HEK293 (cell line): Measurements from ENCODE around the gene CFAP97D2.

ENCODE experiments used
- CTCF ChIA-PET: fragments of 350-600 bp; formaldehyde crosslinking; extraction: SDS; loops from one replicate; lab custom pipeline; 2021; ENCODE audit warnings: antibody characterized with exemption; lab: Yijun Ruan, JAX
- POLR2A ChIA-PET: fragments of 300-600 bp; formaldehyde crosslinking; extraction: SDS; loops from one replicate; lab custom pipeline; 2020; ENCODE audit warnings: antibody characterized with exemption, inconsistent platforms; lab: Yijun Ruan, JAX
- H3K27ac ChIP-seq: fragments of 200-500 bp; sonication (Bioruptor generic); 2 replicates; pipeline ENCODE4 v1.5.1; 2014; ENCODE audit warnings: low read depth, low read length, control low read depth, inconsistent platforms; ENCODE audit errors: extremely low read depth
- H3K36me3 ChIP-seq, 2 experiments: fragments of 200-500 bp in 1 of 2; sonication (Bioruptor generic) in 1 of 2; 1 replicate in 1 of 2; 2 replicates in 1 of 2; pipeline ENCODE4 v1.5.1; 2014 to 2017; ENCODE audit warnings: inconsistent platforms in 2 of 2, low read length in 2 of 2; ENCODE audit not compliant: control insufficient read depth in 2 of 2, insufficient read depth in 1 of 2
- H3K4me1 ChIP-seq: fragments of 200-500 bp; sonication (Bioruptor generic); 2 replicates; pipeline ENCODE4 v1.5.1; 2014; ENCODE audit warnings: mild to moderate bottlenecking, low read length, inconsistent platforms; ENCODE audit not compliant: control insufficient read depth, insufficient read depth
- H3K4me3 ChIP-seq: 2 replicates; pipeline ENCODE4 v1.5.1; 2011; ENCODE audit warnings: low read depth, mild to moderate bottlenecking, control low read depth, low read length, moderate library complexity
- H3K9me3 ChIP-seq: fragments of 200-500 bp; sonication (Bioruptor generic); 2 replicates; pipeline ENCODE4 v1.5.1; 2014; ENCODE audit warnings: low read depth, low read length, inconsistent platforms; ENCODE audit not compliant: control insufficient read depth, insufficient read depth
- HOXD13 ChIP-seq: sonication (generic); formaldehyde crosslinking; IDR thresholded peaks from 2 replicates; pipeline ENCODE4 v1.8.0; 2022; ENCODE audit warnings: missing genetic modification reagents, borderline replicate concordance
- KLF1 ChIP-seq: fragments of 450-650 bp; formaldehyde crosslinking; IDR thresholded peaks from 2 replicates; pipeline ENCODE4 v1.5.1; 2016; ENCODE audit warnings: missing biosample characterization, missing genetic modification characterization
- KLF9 ChIP-seq: fragments of 450-650 bp; formaldehyde crosslinking; IDR thresholded peaks from 2 replicates; pipeline ENCODE4 v1.5.1; 2016; ENCODE audit warnings: missing biosample characterization, missing genetic modification characterization, low read depth
- MYNN ChIP-seq: fragments of 450-650 bp; formaldehyde crosslinking; IDR thresholded peaks from 2 replicates; pipeline ENCODE4 v1.5.1; 2016; ENCODE audit warnings: missing biosample characterization, missing genetic modification characterization, borderline replicate concordance
- OSR2 ChIP-seq: fragments of 450-650 bp; formaldehyde crosslinking; IDR thresholded peaks from 2 replicates; pipeline ENCODE4 v1.5.1; 2016; ENCODE audit warnings: missing biosample characterization, missing genetic modification characterization
- PRDM10 ChIP-seq: fragments of 450-650 bp; formaldehyde crosslinking; IDR thresholded peaks from 2 replicates; pipeline ENCODE4 v1.5.1; 2016; ENCODE audit warnings: missing biosample characterization, missing genetic modification characterization
- SCRT2 ChIP-seq: fragments of 450-650 bp; formaldehyde crosslinking; IDR thresholded peaks from 2 replicates; pipeline ENCODE4 v1.5.1; 2016; ENCODE audit warnings: missing biosample characterization, missing genetic modification characterization
- SP2 ChIP-seq: fragments of 450-650 bp; formaldehyde crosslinking; IDR thresholded peaks from 2 replicates; pipeline ENCODE4 v1.5.1; 2016; ENCODE audit warnings: missing biosample characterization, missing genetic modification characterization
- ZBTB1 ChIP-seq: fragments of 450-650 bp; formaldehyde crosslinking; IDR thresholded peaks from 2 replicates; pipeline ENCODE4 v1.5.1; 2016; ENCODE audit warnings: missing biosample characterization, missing genetic modification characterization
- ZBTB20 ChIP-seq: fragments of 450-650 bp; formaldehyde crosslinking; IDR thresholded peaks from 2 replicates; pipeline ENCODE4 v1.5.1; 2016; ENCODE audit warnings: missing biosample characterization, missing genetic modification characterization
- ZBTB26 ChIP-seq: fragments of 450-650 bp; formaldehyde crosslinking; optimal IDR thresholded peaks from 2 replicates; pipeline ENCODE3; 2016; ENCODE audit warnings: missing biosample characterization, mild to moderate bottlenecking, missing genetic modification characterization
- ZIC2 ChIP-seq: fragments of 450-650 bp; formaldehyde crosslinking; IDR thresholded peaks from 2 replicates; pipeline ENCODE4 v1.5.1; 2016; ENCODE audit warnings: missing biosample characterization, missing genetic modification characterization
- ZNF174 ChIP-seq: fragments of 450-650 bp; formaldehyde crosslinking; IDR thresholded peaks from 2 replicates; pipeline ENCODE4 v1.5.0; 2017; ENCODE audit warnings: missing biosample characterization, mild to moderate bottlenecking, missing genetic modification characterization
- ZNF302 ChIP-seq: fragments of 450-650 bp; formaldehyde crosslinking; IDR thresholded peaks from 2 replicates; pipeline ENCODE4 v1.5.1; 2016; ENCODE audit warnings: missing biosample characterization, missing genetic modification characterization, low read depth
- ZNF350 ChIP-seq: fragments of 450-650 bp; formaldehyde crosslinking; IDR thresholded peaks from 2 replicates; pipeline ENCODE4 v1.5.0; 2017; ENCODE audit warnings: missing biosample characterization, mild to moderate bottlenecking, missing genetic modification characterization
- ZNF366 ChIP-seq: fragments of 450-650 bp; formaldehyde crosslinking; conservative IDR thresholded peaks from 2 replicates; pipeline ENCODE4 v1.5.1; 2016; ENCODE audit warnings: missing biosample characterization, missing genetic modification characterization
- ZNF473 ChIP-seq: fragments of 450-650 bp; formaldehyde crosslinking; IDR thresholded peaks from 2 replicates; pipeline ENCODE4 v1.5.1; 2017; ENCODE audit warnings: missing biosample characterization, missing genetic modification characterization
- ZNF600 ChIP-seq: fragments of 450-650 bp; formaldehyde crosslinking; IDR thresholded peaks from 2 replicates; pipeline ENCODE4 v1.5.1; 2016; ENCODE audit warnings: missing biosample characterization, missing genetic modification characterization
- ZNF654 ChIP-seq: fragments of 450-650 bp; formaldehyde crosslinking; IDR thresholded peaks from 2 replicates; pipeline ENCODE4 v1.5.1; 2016; ENCODE audit warnings: low read depth, missing biosample characterization, missing genetic modification characterization
- ZNF768 ChIP-seq: fragments of 450-650 bp; formaldehyde crosslinking; IDR thresholded peaks from 2 replicates; pipeline ENCODE4 v1.5.1; 2018; ENCODE audit warnings: missing biosample characterization, mild to moderate bottlenecking, missing genetic modification characterization
- ZSCAN4 ChIP-seq: fragments of 450-650 bp; formaldehyde crosslinking; IDR thresholded peaks from 2 replicates; pipeline ENCODE4 v1.5.1; 2017; ENCODE audit warnings: missing biosample characterization, missing genetic modification characterization

Gene CFAP97D2

GRCh38 chr13:114135731-114136171 lies 43.3 kb upstream of the CFAP97D2 start:
- no peaks in the 10 kb centered on the region for H3K4me1 ChIP-seq
- no peaks in the 10 kb centered on the region for H3K36me3 ChIP-seq
- ChIA-PET POLR2A (no interaction called here), CTCF (interaction anchor here (0.6 kb wide), 1 partner anchor 22 kb away, joined by 6 read pairs; no protein-coding TSS in a partner anchor)
- no peaks in the 10 kb centered on the region for H3K9me3 ChIP-seq
- TF ChIP-seq HOXD13: no peak
- no peak for TF ChIP-seq ZBTB26 (tag by site-specific recombination)
- no peak for TF ChIP-seq PRDM10
- TF ChIP-seq OSR2 (tag by site-specific recombination): no peak
- TF ChIP-seq MYNN (tag by site-specific recombination): no peak
- H3K4me3 ChIP-seq: no peak overlapping the region
- no peak overlapping the region for H3K27ac ChIP-seq

- CTCF ChIA-PET: no interaction called here
- POLR2A ChIA-PET: no interaction called here
Measured at GRCh38 chr13:114136576-114136975, 42.5 kb upstream of the CFAP97D2 start.

GRCh38 chr13:114140131-114140905 lies 38.7 kb upstream of the CFAP97D2 start:
- Histone ChIP-seq H3K4me3 (no peak overlapping the region), H3K27ac (no peak overlapping the region), H3K36me3 (no peaks in the 10 kb centered on the region), H3K9me3 (no peaks in the 10 kb centered on the region), H3K4me1 (no peaks in the 10 kb centered on the region)
- ChIA-PET POLR2A (no interaction called here), CTCF (no interaction called here)
- TF ChIP-seq SP2 (0 out of 2 replicates have a peak, but pooled peaks have one; percentile 15), ZBTB26 (tag by site-specific recombination) (no peak), KLF9 (0 out of 2 replicates have a peak, but pooled peaks have one; percentile 13), ZBTB1 (tag by site-specific recombination) (no peak), KLF1 (tag by site-specific recombination) (peak; percentile 87), ZSCAN4 (tag by site-specific recombination) (no peak)

More at GRCh38 chr13:114136576-114136975, 42.5 kb upstream of the CFAP97D2 start:
- Histone ChIP-seq H3K9me3 (no peaks in the 10 kb centered on the region), H3K36me3 (no peaks in the 10 kb centered on the region), H3K4me3 (no peak overlapping the region), H3K4me1 (no peaks in the 10 kb centered on the region), H3K27ac (no peak overlapping the region)
- TF ChIP-seq ZNF473 (tag by site-specific recombination) (no peak), ZNF654 (tag by site-specific recombination) (no peak), ZBTB20 (tag by site-specific recombination) (no peak), ZNF174 (tag by site-specific recombination) (no peak), SCRT2 (no peak), ZNF768 (tag by site-specific recombination) (no peak), ZNF302 (tag by site-specific recombination) (no peak), ZNF350 (tag by site-specific recombination) (no peak), ZIC2 (no peak), ZNF600 (tag by site-specific recombination) (no peak), ZNF366 (tag by site-specific recombination) (no peak)
